NCI-H460 (cell line): ENCODE results near the gene GNG12. TPM values are rescaled to one million over a fixed set of nuclear protein-coding genes. Genes with fewer than 3 reads are reported as not detected.
"Not testable (repeated sequence)": the region's sequence is repeated elsewhere in the genome, so short reads cannot be mapped to it uniquely, and the experiment has no call there.

ENCODE experiments used
- DNase-seq: peaks from one replicate; pipeline ENCODE4 v3.0.0-alpha.2; 2016; ENCODE audit warnings: low read depth; ENCODE audit errors: extremely low read depth
- small RNA-seq, 2 experiments: library from RNA; depleted of rRNA; stranded (forward); fragments of <200 nt; gene quantifications; one replicate each; pipeline ENCODE3, GENCODE V24; 2014
- total RNA-seq: library from RNA; depleted of rRNA; stranded (reverse); fragments of >200 nt; shearing (Covaris generic); gene quantifications from 2 replicates; pipeline ENCODE4 v1.2.3, GENCODE V29; 2014; rRNA removed

GNG12 gene
- total RNA-seq, 1 experiment from 2014 or later: 267 TPM

DNA sequence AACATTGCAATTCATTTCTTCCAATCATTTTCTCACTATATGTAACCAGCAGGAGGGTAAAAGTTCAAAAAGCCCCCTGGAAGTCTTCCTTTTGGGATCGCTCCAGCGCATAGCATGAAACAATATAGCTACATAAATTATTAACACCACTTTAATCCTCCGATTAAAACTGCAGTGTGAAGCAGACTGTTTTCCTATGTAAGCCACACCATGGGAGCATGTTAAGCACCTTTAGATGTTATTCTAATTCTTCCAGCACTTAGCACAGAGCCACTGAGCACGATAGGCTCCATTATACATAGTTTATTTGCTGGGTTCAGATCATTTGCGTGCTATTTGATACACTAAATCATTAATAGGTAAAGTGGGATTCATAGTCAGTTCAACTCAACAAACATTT is 166.6 kb downstream of the GNG12 start:
- DNase-seq: no peak

GRCh38 chr1:67665307-67665706 is 168.0 kb downstream of the GNG12 start:
- not testable (repeated sequence) for DNase-seq

- no peak for DNase-seq
These were observed 169.2 kb downstream of the GNG12 start for GRCh38 chr1:67664048-67664447.

DNA sequence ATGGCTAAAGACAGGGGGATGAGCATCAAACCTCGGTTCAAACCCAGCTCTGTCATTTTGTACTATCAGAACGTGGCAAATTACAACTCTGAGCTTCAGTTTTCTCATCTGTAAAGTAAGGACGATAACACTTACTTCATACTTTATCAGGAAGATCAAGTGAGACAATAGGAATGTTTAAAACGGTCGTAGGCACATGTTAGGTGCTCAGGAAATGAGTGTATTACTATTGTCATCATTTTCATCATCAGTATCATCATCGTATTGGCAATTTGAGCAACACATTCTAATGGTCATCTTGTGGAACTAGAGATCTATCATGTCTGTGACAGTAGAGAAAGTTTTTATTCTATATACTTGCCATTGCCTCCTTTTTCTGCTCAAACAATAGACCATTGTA is 170.4 kb downstream of the GNG12 start:
- no peak for DNase-seq

- DNase-seq: no peak
These were observed 174.0 kb downstream of the GNG12 start for GRCh38 chr1:67659229-67659628.

- not testable (repeated sequence) for DNase-seq
These were observed 176.1 kb downstream of the GNG12 start for GRCh38 chr1:67657152-67657551.

DNA sequence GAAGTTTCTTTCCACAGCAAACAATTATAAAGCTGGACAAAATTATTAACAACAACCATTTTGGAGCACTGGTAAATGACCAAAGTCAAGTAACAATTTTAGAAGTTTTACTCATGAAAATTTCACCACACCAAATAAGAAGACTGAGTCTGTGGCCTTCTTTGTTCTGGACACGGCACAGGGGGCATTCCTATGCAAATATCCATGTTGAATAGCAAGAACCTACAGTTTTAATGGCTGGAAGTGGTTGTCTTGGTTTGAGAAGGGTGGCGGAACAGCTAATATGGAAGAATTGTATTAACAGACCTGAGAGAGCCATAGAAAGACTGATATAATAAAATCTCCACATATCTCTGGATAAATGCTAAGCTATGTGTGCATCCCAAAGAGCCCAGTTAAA is 177.7 kb downstream of the GNG12 start:
- no peak for DNase-seq

DNA sequence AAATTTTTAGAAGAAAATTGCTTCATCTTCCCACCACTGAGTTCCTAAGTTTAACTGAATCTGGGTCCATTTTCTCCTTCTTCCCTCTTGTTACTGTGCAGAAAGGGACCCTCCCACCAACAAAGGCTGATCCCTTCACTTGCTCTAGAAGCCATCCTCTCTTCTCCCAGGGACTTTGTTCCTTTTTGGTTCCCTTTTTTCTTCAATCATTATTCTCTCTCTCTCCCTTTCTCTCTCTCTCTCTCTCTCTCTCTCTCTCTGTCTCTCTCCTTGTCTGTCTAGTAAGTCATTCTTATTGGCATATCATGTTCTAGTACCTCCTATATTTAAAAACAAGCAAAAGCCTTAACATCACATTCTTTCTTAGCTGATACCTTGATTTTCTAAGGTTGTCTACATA is 180.0 kb downstream of the GNG12 start:
- no peak for DNase-seq

DNA sequence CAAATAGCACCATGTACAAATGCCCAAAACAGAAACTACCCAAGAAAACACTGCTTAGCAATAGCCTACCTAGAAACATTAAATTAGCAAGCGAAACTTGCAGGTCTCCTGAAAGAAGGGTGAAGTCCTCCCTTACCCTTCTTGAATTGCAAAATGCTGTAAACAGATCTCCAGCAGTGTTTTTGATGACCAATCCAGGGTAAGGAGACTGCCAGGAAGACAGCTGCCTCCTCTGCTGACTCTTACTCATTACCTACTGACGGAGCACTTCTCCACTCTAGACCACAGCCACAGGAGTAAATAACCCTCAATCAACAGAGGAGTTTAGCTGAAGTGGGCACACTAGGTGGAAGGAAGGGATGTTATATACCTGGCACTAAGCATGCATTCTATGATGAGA is 180.5 kb downstream of the GNG12 start:
- DNase-seq: no peak

Small RNA genes within 50 kb of the gene (small RNA-seq; reads per million reads assigned to genes)
- gene RN7SL392P: 0 reads per million in 2 experiments
- gene RNU7-80P: 0 reads per million in 2 experiments

Other genes with a start within 250 kb of the GNG12 start
- gene GADD45A, start 148.3 kb downstream of the GNG12 start, total RNA-seq: 124 and 137 TPM in 2 replicates
- not detected in 2 replicates for gene DIRAS3, start 217.2 kb upstream of the GNG12 start, total RNA-seq